K562 (cell line): ENCODE data around the gene GEMIN4. TPM values are rescaled to one million over a fixed set of nuclear protein-coding genes. Genes with fewer than 3 reads are reported as not detected.

ENCODE experiments used
- ATAC-seq: fragments of 200-7000 bp; cut with Tn5 transposase; 3 replicates; pipeline ENCODE4 v1.9.1; 2020; ENCODE audit warnings: moderate library complexity
- BruUV-seq: library from RNA; stranded (reverse); fragments of 400-500 nt; replicated peaks from 2 replicates; lab custom pipeline; 2021; lab: Mats Ljungman, UMichigan
- CTCF ChIA-PET: fragments of 300-600 bp; formaldehyde crosslinking; extraction: SDS; loops from one replicate; lab custom pipeline; 2021; ENCODE audit warnings: low intra/inter-chr PET ratio; lab: Yijun Ruan, JAX
- POLR2A ChIA-PET: fragments of 300-600, 350-650 bp; sonication (Branson Sonifier 250); formaldehyde crosslinking; extraction: SDS; loops from one replicate; lab custom pipeline; 2021; ENCODE audit warnings: antibody characterized with exemption, inconsistent platforms; lab: Yijun Ruan, JAX
- DNase-seq, 4 experiments: peaks; one replicate each; pipeline versions ENCODE4 v3.0.0 to v3.0.0-alpha.2; 2011 to 2018; ENCODE audit warnings: low spot score in 3 of 4, mixed read lengths in 3 of 4; ENCODE audit errors: extremely low read depth in 1 of 4
- FAIRE-seq: peaks from 2 replicates; lab custom pipeline; 2011; peaks lifted over from hg19 to GRCh38; lab: Jason Lieb, UNC
- H2AFZ ChIP-seq: 2 replicates; pipeline ENCODE4 v1.6.0; 2011; ENCODE audit warnings: low read depth, low read length, control low read depth, inconsistent platforms
- H3K27ac ChIP-seq: fragments of 200-600 bp; 3 replicates; pipeline ENCODE4 v1.8.0; 2011; ENCODE audit warnings: low read depth, mild to moderate bottlenecking, control low read depth, inconsistent platforms, low read length, moderate library complexity, mixed read lengths; ENCODE audit errors: extremely low read depth
- H3K27me3 ChIP-seq, 2 experiments: fragments of 300-600 bp in 1 of 2; 2 replicates in 1 of 2; 3 replicates in 1 of 2; pipeline versions ENCODE4 v1.6.0 to v1.8.0; 2011; ENCODE audit warnings: inconsistent platforms in 2 of 2, low read length in 2 of 2, mild to moderate bottlenecking in 1 of 2, mixed read lengths in 1 of 2, moderate library complexity in 1 of 2; ENCODE audit not compliant: control insufficient read depth in 2 of 2, insufficient read depth in 2 of 2
- H3K36me3 ChIP-seq: fragments of 300-600 bp; 3 replicates; pipeline ENCODE4 v1.8.0; 2011; ENCODE audit warnings: mild to moderate bottlenecking, low read length, inconsistent platforms; ENCODE audit not compliant: control insufficient read depth, insufficient read depth
- H3K4me1 ChIP-seq, 2 experiments: fragments of 200-600 bp in 1 of 2; replicated peaks in 1 of 2; 2 replicates in 1 of 2; 3 replicates in 1 of 2; pipeline versions ENCODE4 v1.5.1 to v1.8.0; 2011; ENCODE audit warnings: inconsistent platforms in 2 of 2, low read length in 2 of 2, mild to moderate bottlenecking in 1 of 2, mixed read lengths in 1 of 2, moderate library complexity in 1 of 2; ENCODE audit not compliant: control insufficient read depth in 2 of 2, insufficient read depth in 2 of 2
- H3K4me2 ChIP-seq: 2 replicates; pipeline ENCODE4 v1.6.1; 2011; ENCODE audit warnings: low read length, control low read depth, inconsistent platforms, mixed read lengths; ENCODE audit not compliant: insufficient read depth
- H3K4me3 ChIP-seq: fragments of 200-600 bp; sonication (generic), shearing (Covaris generic); 2 replicates; pipeline ENCODE4 v1.5.1; 2016; ENCODE audit warnings: control low read depth, inconsistent platforms
- H3K79me2 ChIP-seq: fragments of 200-600 bp; 3 replicates; pipeline ENCODE4 v1.8.0; 2011; ENCODE audit warnings: low read length, inconsistent platforms; ENCODE audit not compliant: control insufficient read depth, insufficient read depth
- H3K9ac ChIP-seq, 2 experiments: 2 replicates each; pipeline versions ENCODE4 v1.6.0 to v1.6.1; 2011; ENCODE audit warnings: low read depth in 2 of 2, low read length in 2 of 2, control low read depth in 1 of 2, inconsistent platforms in 1 of 2, mild to moderate bottlenecking in 1 of 2, mixed read lengths in 1 of 2; ENCODE audit not compliant: insufficient read depth in 1 of 2
- H3K9me1 ChIP-seq: one replicate; pipeline ENCODE4 v1.6.0; 2011; ENCODE audit warnings: inconsistent platforms, mild to moderate bottlenecking, low read length, moderate library complexity; ENCODE audit not compliant: control insufficient read depth, insufficient read depth
- H3K9me3 ChIP-seq: replicated peaks from 2 replicates; pipeline ENCODE4 v1.5.1; 2011; ENCODE audit warnings: low read depth, low read length, inconsistent platforms; ENCODE audit not compliant: control insufficient read depth, insufficient read depth
- H4K20me1 ChIP-seq: replicated peaks from 2 replicates; pipeline ENCODE4 v1.6.1; 2011; ENCODE audit warnings: low read length, inconsistent platforms, mixed read lengths; ENCODE audit not compliant: control insufficient read depth, insufficient read depth
- ARID1B ChIP-seq: fragments of 450-650 bp; IDR thresholded peaks from 2 replicates; pipeline ENCODE4 v1.6.1; 2016; ENCODE audit warnings: antibody characterized with exemption, mild to moderate bottlenecking, inconsistent platforms
- HDAC2 ChIP-seq: fragments of 450-650 bp; IDR thresholded peaks from 2 replicates; pipeline ENCODE4 v1.6.1; 2016; ENCODE audit warnings: mild to moderate bottlenecking
- HNRNPUL1 ChIP-seq: fragments of 200-400 bp; formaldehyde crosslinking; IDR thresholded peaks from 2 replicates; pipeline ENCODE4 v1.6.1; 2017; ENCODE audit warnings: low read length
- JUNB ChIP-seq: fragments of 450-650 bp; formaldehyde crosslinking; conservative IDR thresholded peaks from 2 replicates; pipeline ENCODE4 v1.4.0; 2020; ENCODE audit warnings: mild to moderate bottlenecking
- MBD1 ChIP-seq: fragments of 250-450 bp; sonication (Bioruptor Pico); IDR thresholded peaks from 2 replicates; pipeline ENCODE4 v1.8.0; 2022; ENCODE audit warnings: inconsistent platforms
- MTA1 ChIP-seq: fragments of 450-650 bp; IDR thresholded peaks from 2 replicates; pipeline ENCODE4 v1.6.1; 2017; ENCODE audit warnings: borderline replicate concordance
- NR2C1 ChIP-seq, 2 experiments: fragments of 450-650 bp; IDR thresholded peaks; 2 replicates each; pipeline ENCODE4 v1.6.1; 2017; ENCODE audit warnings: mild to moderate bottlenecking in 2 of 2, antibody characterized with exemption in 1 of 2, inconsistent platforms in 1 of 2, missing compliant biosample characterization in 1 of 2, missing genetic modification characterization in 1 of 2
- PBX2 ChIP-seq, 2 experiments: IDR thresholded peaks in 1 of 2; conservative IDR thresholded peaks in 1 of 2; 2 replicates each; pipeline ENCODE4 v1.6.1; 2016; ENCODE audit warnings: low read depth in 2 of 2, mild to moderate bottlenecking in 1 of 2, missing compliant biosample characterization in 1 of 2, missing genetic modification characterization in 1 of 2, moderate library complexity in 1 of 2
- PREB ChIP-seq: sonication (generic); formaldehyde crosslinking; IDR thresholded peaks from 2 replicates; pipeline ENCODE4 v1.8.1; 2023; ENCODE audit warnings: mild to moderate bottlenecking, missing genetic modification reagents
- SFPQ ChIP-seq: fragments of 200-400 bp; formaldehyde crosslinking; IDR thresholded peaks from 2 replicates; pipeline ENCODE4 v1.6.1; 2017; ENCODE audit warnings: mild to moderate bottlenecking, low read depth, low read length, moderate library complexity
- SMAD1 ChIP-seq: fragments of 150-350 bp; IDR thresholded peaks from 2 replicates; pipeline ENCODE4 v1.6.1; 2014; ENCODE audit warnings: low read length, low read depth; ENCODE audit not compliant: partially characterized antibody
- SPI1 ChIP-seq: IDR thresholded peaks from 2 replicates; pipeline ENCODE4 v1.6.1; 2011; ENCODE audit warnings: low read depth, low read length, control low read depth, borderline replicate concordance
- U2AF1 ChIP-seq: fragments of 200-400 bp; formaldehyde crosslinking; optimal IDR thresholded peaks from 2 replicates; pipeline ENCODE3; 2017; ENCODE audit warnings: mild to moderate bottlenecking, low read depth, low read length, moderate library complexity
- ZNF589 ChIP-seq: fragments of 200-800 bp; sonication (Bioruptor generic); IDR thresholded peaks from 2 replicates; pipeline ENCODE4 v1.6.1; 2016; ENCODE audit warnings: low read depth, missing genetic modification characterization, missing compliant biosample characterization
- WGBS: fragments of 100-300 bp; shearing (Covaris generic); methylation state at CpG from one replicate; pipeline ENCODE4 v1.1.6; 2016; ENCODE audit warnings: low coverage, mixed read lengths; ENCODE audit not compliant: insufficient coverage; ENCODE audit errors: missing lambda C conversion rate; 5-methylcytosine and 5-hydroxymethylcytosine counted together
- in situ Hi-C: fragments of 300-500 bp; cut with MboI; formaldehyde crosslinking; loops from 4 replicates; pipeline ENCODE4 v1.15.0; 2018; ENCODE audit warnings: inconsistent platforms, mixed read lengths
- intact Hi-C: fragments of 100-400 bp; cut with micrococcal nuclease; formaldehyde crosslinking; loops from 2 replicates; pipeline ENCODE4 v1.14.2; 2022
- polyA plus RNA-seq, 8 experiments: library from polyadenylated mRNA; depleted of rRNA in 4 of 8; stranded (reverse) in 5 of 8; unstranded in 3 of 8; fragments of >200 nt; fragmentation: Nextera tagmentation in 2 of 8; fragmentation: Illumina TruSeq in 1 of 8; extraction: Ambion mirVana in 2 of 8; extraction: Trizol in 1 of 8; gene quantifications; 2 replicates each; pipeline versions ENCODE4 v1.2.1 to v1.2.3, GENCODE V29; 2011 to 2014; ENCODE audit warnings: inconsistent platforms in 1 of 8, missing spikeins in 1 of 8
- total RNA-seq, 7 experiments: library from RNA; depleted of rRNA in 6 of 7; stranded (reverse); fragments of >200 nt in 6 of 7; fragmentation: Illumina TruSeq in 2 of 7; extraction: Trizol in 2 of 7; gene quantifications; 2 replicates each; pipeline versions ENCODE4 v1.2.1 to v1.2.3, GENCODE V29; 2011 to 2021; ENCODE audit warnings: low replicate concordance in 1 of 7

Gene GEMIN4
- total and polyA plus RNA-seq, 9 of the 15 experiments (the other 6 are each of a cell fraction or from before 2014, with no cell fraction given): 1.8 to 42.5 (median 10.8) TPM

- H4K20me1 ChIP-seq: no peaks in the 10 kb centered on the region
- H3K9ac ChIP-seq: no peak overlapping the region
- no peaks in the 10 kb centered on the region for H3K27me3 ChIP-seq
- no peak for DNase-seq
- H3K4me3 ChIP-seq: no peak overlapping the region
- no TSS peak for BruUV-seq
- WGBS: no CpG with 5 or more reads among the region's 1 CpG
- no peak for FAIRE-seq
- H3K79me2 ChIP-seq: no peaks in the 10 kb centered on the region; the same call in 2 of the 3 replicates
- no peak overlapping the region for H3K27ac ChIP-seq
- no peaks in the 10 kb centered on the region for H3K4me1 ChIP-seq
- intact Hi-C loops: no loop called here
- ChIA-PET CTCF (no interaction called here), POLR2A (interaction anchor here (0.9 to 1.1 kb wide), 3 partner anchors 31 to 293 kb away, joined by 3 read pairs; no protein-coding TSS in a partner anchor)
- H3K9me1 ChIP-seq: no peaks in the 10 kb centered on the region
- no peaks in the 10 kb centered on the region for H3K9me3 ChIP-seq
- no peak for ATAC-seq
- in situ Hi-C loops: no loop called here
- no peak overlapping the region for H2AFZ ChIP-seq
- no peak overlapping the region for H3K4me2 ChIP-seq
- H3K36me3 ChIP-seq: peaks cover 17% of the 10 kb centered on the region; the same call in 2 of the 3 replicates
- TF ChIP-seq MTA1 (no peak), SFPQ (no peak), JUNB (CRISPR knock-in tag) (no peak), PREB (no peak), HDAC2 (no peak), HNRNPUL1 (no peak), PBX2 (CRISPR knock-in tag; IDR thresholded peaks at IDR 0.05; ENCODE audit: low read depth) (no peak), PBX2 (tag; conservative IDR thresholded peaks at IDR 0.05; ENCODE audit: low read depth) (no peak), MBD1 (no peak), U2AF1 (no peak), NR2C1 (IDR thresholded peaks at IDR 0.05) (no peak), NR2C1 (tag; IDR thresholded peaks at IDR 0.05) (no peak), SPI1 (no peak), SMAD1 (no peak), ZNF589 (CRISPR knock-in tag) (no peak), ARID1B (no peak)
Observed at GRCh38 chr17:705011-705410, 47.1 kb downstream of the GEMIN4 start.
